Measurements from ENCODE around the gene PPM1A. TPM values are rescaled to one million over a fixed set of nuclear protein-coding genes. Genes with fewer than 3 reads are reported as not detected.

The PPM1A gene
- total RNA-seq, 1 experiment from 2014 or later: 41.7 TPM

GRCh38 chr14:60339571-60339970, 90.5 kb downstream of the PPM1A start:
- no peak overlapping the region for H2AFZ ChIP-seq (ENCODE audit: low read length)
- Mint-ChIP-seq H3K9me3 (peaks cover 0 to 3% of the 10 kb centered on the region in 2 experiments; a peak in 1 of 5 replicates), H3K27me3 (ENCODE audit: low read depth) (peaks cover 3% of the 10 kb centered on the region; the same call in 1 of the 2 replicates), H3K36me3 (ENCODE audit: insufficient read depth in 1 of 3, low read depth in 3 of 3) (no peaks in the 10 kb centered on the region; a peak in 1 of 7 replicates), H3K4me3 (no peak overlapping the region), H3K27ac (no peak overlapping the region), H3K4me1 (no peaks in the 10 kb centered on the region; a peak in 1 of 4 replicates)
- H2AK5ac ChIP-seq (ENCODE audit: insufficient read length, low read length): no peak overlapping the region
- no peak overlapping the region for H2BK15ac ChIP-seq (ENCODE audit: low read depth, low read length)
- no peak for TF ChIP-seq CTCF (conservative IDR thresholded peaks at IDR 0.05)
- no peak overlapping the region for H2BK120ac ChIP-seq (ENCODE audit: low read depth, low read length, poor library complexity, severe bottlenecking)
- H3K23me2 ChIP-seq (ENCODE audit: insufficient read length, low read depth, low read length, poor library complexity, severe bottlenecking): no peaks in the 10 kb centered on the region
- H2BK12ac ChIP-seq (ENCODE audit: insufficient read length, low read depth, low read length): no peak overlapping the region
- no peak overlapping the region for H4K5ac ChIP-seq (ENCODE audit: insufficient read length, low read depth, low read length)
- H3K9me3 ChIP-seq (ENCODE audit: control insufficient read depth, low read depth, low read length): no peaks in the 10 kb centered on the region
- no peak overlapping the region for H3K4ac ChIP-seq (ENCODE audit: low read depth, low read length)
- no peak overlapping the region for H4K91ac ChIP-seq (ENCODE audit: insufficient read length, low read depth, low read length)
- H3K56ac ChIP-seq (ENCODE audit: insufficient read length, low read depth, low read length): no peak overlapping the region
- no peak overlapping the region for H4K8ac ChIP-seq (replicated peaks; ENCODE audit: insufficient read length, low read depth, low read length)
- no peak overlapping the region for H3K23ac ChIP-seq (ENCODE audit: insufficient read length, low read depth, low read length)
- H3K9ac ChIP-seq (ENCODE audit: extremely low read depth, insufficient read length, low read length): no peak overlapping the region
- no peak overlapping the region for H3K18ac ChIP-seq (ENCODE audit: insufficient read length, low read depth, low read length)
- WGBS (ENCODE audit: extremely low coverage, insufficient read length, low lambda C conversion rate): no CpG with 5 or more reads among the region's 2 CpGs
- H3K79me1 ChIP-seq (ENCODE audit: insufficient read depth, low read depth, low read length, poor library complexity, severe bottlenecking): no peaks in the 10 kb centered on the region
- no peak overlapping the region for H2BK5ac ChIP-seq (ENCODE audit: insufficient read length, low read length)
- no peak overlapping the region for H3K27ac ChIP-seq (ENCODE audit: insufficient read length, low read depth, low read length)
- H3T11ph ChIP-seq (ENCODE audit: low read length): no peak overlapping the region
- no peak overlapping the region for H2BK20ac ChIP-seq (ENCODE audit: low read depth, low read length, poor library complexity, severe bottlenecking)
- no peak overlapping the region for H3K4me2 ChIP-seq (ENCODE audit: insufficient read depth, insufficient read length, low read length)
- no peaks in the 10 kb centered on the region for H3K4me1 ChIP-seq (ENCODE audit: insufficient read depth, low read length)
- no peaks in the 10 kb centered on the region for H4K20me1 ChIP-seq (ENCODE audit: control insufficient read depth, insufficient read depth, insufficient read length)
- H3K27me3 ChIP-seq (ENCODE audit: insufficient read depth, low read length): no peaks in the 10 kb centered on the region
- no peak for DNase-seq
- no peak overlapping the region for H3K14ac ChIP-seq (ENCODE audit: insufficient read depth, low read length)
- H3K79me2 ChIP-seq (ENCODE audit: insufficient read depth, low read length): no peaks in the 10 kb centered on the region

Measured in H9 (cell line).